ENCODE measurements around the gene ADAM12.

Gene ADAM12

DNA sequence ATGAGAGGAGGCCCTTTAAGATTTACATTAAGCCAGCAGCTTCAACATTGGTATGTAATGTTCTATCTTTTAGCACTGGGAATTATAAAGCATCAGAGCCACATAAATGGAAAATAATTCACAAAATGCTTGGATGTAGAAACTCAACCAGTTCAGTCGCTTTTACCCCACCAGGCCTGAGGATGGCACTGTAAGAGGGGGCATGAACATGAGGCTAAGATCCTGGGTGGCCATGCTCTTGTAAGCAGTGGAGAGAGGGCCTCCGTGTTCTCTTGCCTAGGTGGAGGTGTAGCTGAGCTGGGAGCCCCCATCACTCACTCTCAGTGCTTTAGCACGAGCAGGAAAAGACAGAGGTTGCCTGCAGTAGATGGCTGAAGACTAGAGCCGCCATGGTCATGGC lies 253.1 kb downstream of the ADAM12 start:
- no peak for DNase-seq

DNA sequence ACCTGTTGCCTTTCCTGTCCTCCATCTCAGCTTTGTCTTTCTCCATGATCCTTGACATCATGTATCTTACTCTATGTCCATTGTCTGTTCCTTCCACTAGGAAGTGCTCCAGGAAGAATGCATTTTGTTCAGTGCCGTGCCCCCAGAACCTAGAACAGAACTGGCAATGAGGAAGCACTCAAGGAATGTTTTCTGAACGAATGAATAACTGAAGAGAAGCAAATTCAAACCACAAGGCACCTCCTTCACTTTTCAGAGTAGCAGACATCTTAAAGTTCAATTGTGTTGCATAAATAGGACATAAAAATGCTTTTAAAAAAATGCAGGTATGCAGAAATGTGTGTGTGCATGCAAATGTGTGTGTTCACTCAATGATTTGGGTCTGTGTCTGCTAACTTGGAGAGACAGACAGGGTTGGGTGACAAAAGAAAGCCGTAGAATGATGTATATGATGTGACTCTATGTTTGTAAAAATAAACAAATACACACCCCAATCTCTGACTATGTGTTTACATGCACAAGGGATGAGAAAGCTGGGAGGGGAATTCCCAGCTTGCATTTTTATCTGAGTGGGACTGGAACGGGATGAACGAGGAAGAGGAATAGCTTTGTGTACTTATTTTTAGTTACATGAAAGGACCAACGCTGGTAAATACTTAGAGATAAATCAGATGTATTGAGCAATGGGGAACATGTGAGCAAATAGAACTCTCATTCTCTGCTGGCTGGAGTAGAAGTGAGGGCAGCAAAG lies 254.2 kb downstream of the ADAM12 start:
- DNase-seq = no peak

DNA sequence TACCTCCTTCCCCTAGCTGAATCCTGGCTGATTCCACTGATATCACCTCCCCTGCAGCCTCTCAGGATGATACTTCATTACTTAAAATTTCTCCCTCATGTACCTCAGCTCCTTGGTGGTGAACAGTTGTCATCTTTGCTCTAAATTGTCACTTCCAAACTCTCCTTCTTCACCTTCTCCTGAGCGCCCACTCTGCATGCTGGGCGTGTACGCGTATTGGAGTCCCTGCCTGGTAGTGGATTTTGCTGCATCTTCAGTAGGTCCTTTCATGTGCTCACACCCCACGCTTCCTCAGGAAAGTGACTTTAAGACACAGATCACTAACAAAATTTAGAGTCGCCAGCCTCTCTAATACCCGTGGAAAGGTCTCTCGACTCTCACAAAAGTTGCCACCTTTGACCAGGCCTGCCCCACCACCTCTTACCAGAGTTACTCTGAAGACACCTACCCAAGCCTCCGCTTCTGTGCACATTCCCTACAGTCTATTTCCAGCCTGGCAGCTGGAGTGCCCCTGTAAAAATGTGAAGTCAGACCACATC lies 255.1 kb downstream of the ADAM12 start:
- DNase-seq = no peak

DNA sequence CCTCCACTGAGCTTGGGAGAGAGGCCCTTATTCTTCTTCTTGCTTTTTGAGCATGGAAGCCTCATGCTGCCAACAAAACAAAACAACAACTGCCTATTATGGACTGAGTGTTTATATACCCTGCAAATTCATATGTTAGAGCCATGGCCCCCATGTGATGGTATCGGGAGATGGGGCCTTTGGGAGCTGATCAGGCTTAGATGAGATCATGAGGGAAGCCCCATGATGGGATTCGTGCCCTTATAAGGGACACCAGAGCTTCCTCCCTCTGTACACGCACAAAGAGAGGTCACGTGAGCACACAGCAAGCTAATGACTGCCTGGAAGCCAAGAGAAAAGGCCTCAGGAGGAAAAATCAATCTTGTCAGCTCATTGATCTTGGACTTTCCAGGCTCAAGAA lies 256.9 kb downstream of the ADAM12 start:
- no peak for DNase-seq

DNA sequence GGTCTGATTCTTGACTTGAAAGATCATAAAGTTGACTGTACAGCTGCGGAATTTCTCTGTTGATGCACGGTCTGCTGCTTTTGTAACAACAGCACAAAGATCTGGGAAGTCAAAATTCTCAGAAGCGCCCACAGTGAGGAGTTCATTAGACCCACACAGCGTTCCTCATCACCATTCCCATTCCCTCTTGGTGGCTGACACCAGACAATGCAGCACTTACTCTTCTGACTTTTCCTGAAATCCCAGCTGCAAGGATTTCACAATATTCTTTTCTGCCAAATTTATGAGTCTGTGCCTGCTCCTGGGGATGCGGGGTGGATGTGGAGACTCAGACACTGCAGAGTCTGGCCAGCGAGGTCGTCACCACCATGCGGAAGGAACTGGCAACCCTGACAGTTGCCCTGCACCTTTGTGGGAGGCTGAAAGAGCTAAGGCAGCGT lies 258.0 kb downstream of the ADAM12 start:
- DNase-seq = no peak

DNA sequence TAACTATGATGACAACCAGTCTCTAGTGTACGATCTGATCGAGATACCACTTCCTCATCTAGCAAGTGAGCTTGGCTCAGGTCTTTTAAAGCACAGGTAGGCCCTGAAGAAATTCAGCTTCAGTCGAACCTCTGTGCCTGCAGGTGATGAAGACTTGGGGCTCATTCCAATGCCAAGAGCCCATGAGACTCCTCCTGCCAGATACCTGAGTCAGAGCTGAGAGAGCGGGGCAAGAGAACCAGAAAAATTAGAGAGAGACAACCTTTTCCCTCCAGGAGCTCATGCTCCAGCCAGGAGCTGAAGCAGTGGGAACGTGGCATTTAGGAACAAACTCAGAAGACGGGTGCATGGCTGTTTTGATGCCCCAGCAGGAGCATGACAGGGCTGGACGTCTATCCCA lies 259.3 kb downstream of the ADAM12 start:
- no peak for DNase-seq

DNA sequence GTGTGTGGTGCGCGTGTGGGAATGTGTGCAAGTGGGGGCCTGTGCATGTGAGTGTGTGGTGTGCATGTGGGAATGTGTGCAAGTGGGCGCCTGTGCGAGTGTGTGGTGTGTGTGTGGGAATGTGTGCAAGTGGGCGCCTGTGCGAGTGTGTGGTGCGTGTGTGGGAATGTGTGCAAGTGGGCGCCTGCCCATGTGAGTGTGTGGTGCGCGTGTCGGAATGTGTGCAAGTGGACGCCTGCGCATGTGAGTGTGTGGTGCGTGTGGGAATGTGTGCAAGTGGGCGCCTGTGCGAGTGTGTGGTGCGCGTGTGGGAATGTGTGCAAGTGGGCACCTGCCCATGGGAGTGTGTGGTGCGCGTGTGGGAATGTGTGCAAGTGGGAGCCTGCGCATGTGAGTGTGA lies 259.7 kb downstream of the ADAM12 start:
- no peak for DNase-seq

DNA sequence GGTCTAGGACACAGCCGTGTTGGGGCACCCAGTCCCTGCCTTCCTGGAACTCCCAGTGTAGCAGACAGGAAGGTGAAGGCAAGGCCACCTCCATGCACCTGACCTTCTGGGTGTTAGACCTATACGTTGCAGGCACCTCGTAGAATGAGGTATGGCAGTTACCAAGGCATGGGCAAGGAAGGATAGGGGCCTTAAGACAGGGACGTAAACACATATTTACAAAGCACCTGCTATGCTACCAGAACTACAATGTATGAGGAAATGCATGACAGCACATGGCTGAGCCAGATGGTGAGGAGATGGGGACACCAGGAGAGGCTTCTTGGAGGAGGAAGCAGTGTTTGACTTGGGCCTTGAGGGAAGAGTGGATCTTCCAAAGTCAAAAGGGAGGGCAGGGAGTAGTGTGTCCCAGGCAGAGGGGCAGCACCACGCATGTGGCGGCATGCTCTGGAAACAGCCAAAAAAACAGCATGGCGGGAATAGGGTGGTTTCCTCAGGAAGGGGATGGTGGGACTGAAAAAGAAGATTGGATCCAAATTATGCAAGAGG lies 260.7 kb downstream of the ADAM12 start:
- no peak for DNase-seq

DNA sequence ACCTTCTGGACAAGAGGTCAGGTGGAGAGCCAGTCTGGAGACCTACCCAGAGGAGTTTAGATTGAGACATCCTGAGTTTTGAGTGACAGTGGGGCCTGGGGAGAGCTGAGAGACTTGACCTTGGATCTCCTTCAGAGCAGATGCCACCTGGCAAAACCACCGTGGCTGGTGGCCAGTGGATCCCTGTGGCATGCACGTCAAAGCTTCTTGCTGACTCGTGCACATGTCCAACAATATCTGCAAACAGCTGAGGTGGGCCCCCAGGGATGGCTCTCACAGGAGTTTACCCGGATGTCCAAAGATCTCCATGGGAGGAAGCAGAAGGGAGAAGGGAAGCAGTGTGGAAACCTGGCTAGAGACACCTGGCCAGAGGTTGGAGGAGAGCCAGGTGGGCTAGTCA lies 261.4 kb downstream of the ADAM12 start:
- no peak for DNase-seq

DNA sequence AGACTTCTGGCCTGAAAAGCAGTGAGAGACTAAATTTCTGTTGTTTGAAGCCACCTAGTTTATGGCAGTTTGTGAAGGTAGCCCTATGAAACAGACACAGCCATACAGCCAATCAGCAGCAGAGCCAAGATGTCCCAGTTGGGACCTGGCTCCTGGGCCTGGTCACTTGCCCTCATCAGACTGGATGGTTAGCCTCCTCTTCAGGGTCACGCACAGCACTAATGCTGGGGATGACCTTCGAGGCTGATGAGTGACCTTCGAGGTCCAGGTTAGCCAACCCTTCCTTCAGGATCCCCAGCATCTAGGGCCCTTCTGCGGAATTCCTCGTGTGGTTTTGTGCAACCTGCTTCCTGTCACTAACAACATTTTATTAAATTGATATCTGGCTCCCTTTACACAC lies 262.3 kb downstream of the ADAM12 start:
- no peak for DNase-seq

DNA sequence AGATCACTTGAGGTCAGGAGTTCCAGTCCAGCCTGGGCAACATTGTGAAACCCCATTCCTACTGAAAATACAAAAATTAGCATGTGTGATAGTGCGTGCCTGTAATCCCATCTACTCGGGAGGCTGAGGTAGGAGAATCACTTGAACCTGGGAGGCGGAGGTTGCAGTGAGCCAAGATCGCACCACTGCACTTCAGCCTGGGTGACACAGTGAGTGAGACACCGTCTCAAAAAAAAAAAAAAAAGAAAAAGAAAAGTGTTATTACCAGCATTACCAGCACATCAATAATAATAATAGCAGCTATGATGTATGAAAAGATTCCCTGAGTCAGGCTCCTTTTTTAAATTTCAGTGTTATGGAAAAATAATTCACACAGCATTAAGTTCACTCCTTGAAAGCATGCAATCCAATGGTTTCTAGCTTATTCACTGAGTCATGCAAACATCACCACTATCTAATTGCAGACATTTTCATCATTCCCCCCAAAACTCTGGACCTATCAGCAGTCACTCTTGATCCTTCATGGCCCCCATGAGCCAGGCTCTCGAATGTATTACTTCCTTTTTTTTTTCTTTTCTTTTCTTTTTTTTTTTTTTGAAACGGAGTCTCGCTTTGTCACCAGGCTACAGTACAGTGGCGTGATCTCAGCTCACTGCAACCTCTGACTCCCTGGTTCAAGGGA lies 263.5 kb downstream of the ADAM12 start:
- no peak for DNase-seq

DNA sequence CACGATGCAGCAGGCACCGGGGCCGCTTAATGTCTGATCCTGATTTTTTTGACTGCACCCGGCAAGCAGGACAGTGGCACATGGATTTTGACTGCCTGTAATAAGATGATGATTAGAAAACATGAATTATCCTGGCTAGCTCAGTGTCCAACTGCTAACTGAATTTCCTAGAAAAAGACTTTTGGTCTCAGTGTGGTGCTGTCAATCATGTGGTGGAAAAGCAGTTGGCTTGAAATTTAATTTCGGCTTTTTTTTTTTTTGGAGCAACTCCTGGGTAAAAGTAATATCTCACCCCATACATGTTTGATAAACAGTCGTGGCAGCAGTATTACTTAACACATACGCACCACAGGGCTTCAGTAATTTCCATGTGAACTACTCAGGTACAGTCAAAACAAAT lies 264.2 kb downstream of the ADAM12 start:
- no peak for DNase-seq

DNA sequence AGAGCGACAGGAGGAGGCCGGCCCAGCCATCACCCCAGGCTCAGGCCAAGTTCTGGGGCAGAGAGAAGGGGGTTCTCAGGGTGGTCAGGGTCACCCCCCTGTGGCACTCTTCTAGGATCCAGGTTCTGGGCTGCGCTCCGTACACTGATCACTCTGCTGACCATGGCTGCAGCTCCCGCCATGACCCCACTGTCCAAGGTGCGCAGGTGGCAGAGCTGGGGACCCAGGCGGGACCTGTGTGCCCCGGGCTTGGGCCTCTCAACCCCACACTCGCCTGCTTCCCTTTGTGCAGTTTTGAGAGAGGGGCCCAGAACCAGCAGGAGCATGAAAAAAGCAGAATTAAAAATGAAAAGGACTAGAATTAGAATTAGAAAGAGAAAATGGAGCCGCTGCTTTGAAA lies 264.8 kb downstream of the ADAM12 start:
- DNase-seq = no peak

DNA sequence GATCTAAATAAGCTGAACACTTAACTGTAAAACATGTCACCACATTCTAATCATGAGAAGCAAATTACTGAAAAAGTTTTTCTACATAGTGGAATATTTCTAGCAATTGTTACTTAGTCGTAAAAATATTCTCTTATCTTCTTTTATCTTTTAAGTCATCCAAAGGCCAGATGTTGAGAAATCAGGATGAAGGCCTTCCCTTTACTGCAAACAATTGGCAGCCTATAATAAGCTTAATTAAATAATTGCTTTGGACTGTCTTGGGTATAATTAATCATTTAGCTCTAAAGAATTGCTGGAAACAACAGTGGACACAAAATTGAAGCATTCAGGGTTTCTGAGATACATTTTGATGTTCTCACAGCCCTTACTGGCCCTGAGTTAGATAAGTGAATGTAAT lies 265.4 kb downstream of the ADAM12 start:
- no peak for DNase-seq

DNA sequence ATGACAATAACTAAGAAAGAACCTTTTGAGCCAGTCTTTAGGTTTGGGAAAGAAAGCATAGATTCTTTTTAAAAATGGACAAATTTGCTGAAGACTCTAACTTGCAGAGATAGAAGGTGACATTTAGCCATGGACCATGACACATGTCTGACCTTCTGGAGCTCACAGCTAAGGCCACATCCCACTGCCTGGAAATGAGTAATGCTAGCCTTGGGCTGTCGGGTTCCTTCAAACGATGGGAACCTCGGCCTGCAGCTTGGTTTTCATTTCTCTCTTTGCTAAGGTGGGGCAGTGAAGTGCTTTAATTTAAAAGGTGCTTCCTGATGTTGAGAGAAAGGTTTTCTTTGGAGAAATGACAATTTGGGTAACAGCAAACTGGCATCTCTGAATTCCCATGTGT lies 268.7 kb downstream of the ADAM12 start:
- no peak for DNase-seq

DNA sequence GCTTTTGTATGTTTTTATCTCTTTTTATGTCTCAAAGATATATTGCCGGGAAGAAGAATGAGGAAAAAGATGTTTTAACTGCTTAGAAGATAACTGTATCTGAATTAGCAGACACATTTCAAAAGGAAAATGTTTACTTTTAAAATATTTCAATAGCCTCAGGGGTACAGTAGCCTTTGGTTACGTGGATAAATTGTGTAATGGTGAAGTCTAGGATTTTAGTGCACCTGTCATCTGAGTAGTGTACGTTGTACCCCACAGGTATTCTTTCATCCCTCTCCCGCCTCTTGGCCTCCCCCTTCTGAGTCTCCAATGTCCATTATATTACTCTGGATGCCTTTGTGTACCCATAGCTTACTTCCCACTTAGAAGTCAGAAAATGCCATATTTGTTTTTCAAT lies 269.8 kb downstream of the ADAM12 start:
- no peak for DNase-seq

DNA sequence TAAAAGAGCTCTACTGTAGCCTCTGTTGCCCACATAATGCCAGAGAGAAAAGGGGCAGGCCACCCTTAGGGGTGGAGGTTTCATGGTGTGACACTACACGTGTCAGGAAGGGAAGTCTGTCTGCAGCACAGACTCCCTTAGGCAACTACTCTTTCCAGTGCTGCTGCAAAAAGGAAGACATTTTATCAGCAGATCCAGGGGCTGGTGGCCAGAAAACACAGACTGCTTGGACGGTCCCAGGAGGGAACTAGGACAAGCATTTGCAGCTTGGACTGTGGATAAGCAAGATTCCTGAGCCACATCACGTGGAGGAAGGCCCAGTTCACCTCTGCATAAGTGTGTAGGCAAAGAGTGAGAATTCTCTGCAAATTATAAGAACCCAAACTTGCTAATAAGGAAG lies 271.1 kb downstream of the ADAM12 start:
- DNase-seq = no peak

DNA sequence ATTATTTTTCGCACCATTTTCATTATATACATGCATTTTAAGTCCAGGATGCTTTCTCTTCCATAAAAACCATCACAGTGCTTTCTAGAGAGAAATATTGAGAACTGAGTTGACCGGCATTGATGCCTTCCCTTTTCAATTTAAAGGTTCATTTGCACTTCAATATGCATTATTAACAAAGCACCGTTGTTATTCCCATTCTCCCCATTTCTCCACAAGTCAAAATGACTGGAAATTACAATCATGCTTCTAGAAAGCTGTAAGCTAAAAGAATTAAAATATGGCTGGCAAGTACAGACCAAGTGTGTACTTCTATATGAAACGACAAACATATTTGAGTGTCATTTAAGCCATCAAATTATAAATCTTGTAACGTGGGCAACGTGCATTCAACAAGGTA lies 272.4 kb downstream of the ADAM12 start:
- no peak for DNase-seq

DNA sequence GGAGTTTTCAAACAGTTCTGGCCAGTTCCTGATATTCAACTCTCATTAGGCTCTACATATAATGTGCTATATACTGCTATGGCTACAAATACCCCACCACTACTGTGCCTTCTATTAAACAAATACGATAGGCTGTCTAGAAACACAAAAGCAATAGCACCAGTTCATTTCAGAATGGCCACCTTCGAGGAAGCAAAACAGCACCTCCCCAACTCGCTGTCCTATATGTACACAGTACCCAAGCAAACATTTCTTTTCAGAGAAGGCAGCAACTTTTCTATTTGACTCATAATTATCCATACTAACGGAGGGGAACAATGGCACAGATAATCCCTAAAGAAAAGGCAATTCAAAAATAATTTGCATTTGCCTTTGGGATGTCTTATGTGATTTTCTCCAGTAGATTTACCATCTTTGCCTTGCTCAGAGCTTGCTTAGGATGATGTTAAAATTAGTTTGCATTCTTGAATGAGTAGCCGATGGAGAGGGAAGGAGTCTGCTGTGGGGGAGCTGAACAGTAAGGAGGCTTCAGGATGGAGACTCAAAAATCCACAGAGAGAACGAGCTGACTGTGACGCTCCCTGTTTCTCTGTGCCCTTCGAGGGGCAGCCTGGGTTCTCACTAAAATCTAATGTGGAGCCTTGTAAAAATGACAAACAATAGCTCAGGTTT lies 273.3 kb downstream of the ADAM12 start:
- no peak for DNase-seq

DNA sequence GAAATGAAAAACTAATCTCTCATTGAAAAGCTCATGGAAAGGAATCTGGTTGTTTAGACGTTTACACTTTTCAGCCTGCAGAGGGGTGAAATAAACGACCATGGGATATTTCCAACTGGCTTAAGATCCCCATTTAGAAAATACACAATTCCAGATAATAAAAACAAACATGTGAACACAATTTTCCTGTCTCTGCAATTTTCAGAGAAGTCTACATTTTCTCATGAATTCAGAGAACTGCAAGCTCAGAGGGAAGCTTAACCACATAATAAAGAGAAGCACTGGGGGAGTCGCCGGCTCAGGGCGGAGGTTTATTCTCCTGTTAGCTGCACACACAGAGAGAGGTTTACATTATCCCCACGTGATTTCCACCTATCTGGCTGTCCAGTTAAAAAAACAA lies 276.8 kb downstream of the ADAM12 start:
- no peak for DNase-seq

DNA sequence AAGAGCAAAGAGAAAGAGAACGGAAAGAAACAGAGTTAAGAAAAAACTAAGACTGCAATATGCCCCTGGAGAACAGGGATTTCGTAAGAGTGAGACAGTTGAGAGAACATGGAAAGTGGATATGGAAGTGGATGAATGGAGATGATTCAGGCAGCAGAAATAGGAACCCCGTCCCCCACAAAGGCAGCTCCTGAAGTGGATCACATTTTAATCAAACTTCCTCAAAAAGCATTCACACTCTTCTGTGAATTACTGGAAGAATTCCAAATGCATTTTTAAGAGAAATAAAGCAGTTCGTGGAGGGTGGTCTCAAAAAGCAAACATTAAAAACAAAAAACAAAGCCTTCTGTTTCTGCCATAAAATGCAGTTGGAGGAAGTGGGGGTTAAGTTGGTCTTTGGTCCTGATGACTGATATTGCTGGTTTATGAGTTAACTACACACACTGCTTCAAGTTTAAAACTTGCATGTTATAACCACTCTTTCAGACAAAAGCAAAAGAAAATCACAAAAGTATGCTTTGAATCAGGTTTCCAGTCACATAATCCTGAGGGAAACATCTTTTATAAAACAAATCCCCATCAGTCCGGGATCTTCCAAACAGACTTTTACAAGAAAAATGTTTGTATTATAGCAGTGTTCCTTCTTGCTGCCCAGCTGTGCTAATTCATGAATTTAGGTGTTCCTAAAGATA lies 277.6 kb downstream of the ADAM12 start:
- no peak for DNase-seq

DNA sequence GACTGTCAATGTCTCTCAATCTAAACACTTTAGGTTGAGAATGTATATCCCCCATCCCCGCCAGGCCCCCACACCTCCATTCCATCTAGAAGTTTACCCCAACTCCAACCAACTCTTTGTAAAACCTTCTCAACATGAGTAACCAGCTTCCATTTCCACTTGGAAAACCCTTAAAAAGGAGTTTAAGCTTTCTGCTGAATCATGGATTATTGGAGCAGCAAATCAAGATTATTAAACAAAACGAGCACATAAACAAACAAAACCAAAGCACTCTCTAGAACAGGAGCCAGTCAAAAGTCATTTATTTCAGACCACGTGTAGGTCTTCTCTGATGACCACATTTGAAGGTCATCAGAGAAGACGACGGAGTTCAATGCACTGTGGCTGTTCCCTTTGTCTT lies 278.4 kb downstream of the ADAM12 start:
- no peak for DNase-seq

DNA sequence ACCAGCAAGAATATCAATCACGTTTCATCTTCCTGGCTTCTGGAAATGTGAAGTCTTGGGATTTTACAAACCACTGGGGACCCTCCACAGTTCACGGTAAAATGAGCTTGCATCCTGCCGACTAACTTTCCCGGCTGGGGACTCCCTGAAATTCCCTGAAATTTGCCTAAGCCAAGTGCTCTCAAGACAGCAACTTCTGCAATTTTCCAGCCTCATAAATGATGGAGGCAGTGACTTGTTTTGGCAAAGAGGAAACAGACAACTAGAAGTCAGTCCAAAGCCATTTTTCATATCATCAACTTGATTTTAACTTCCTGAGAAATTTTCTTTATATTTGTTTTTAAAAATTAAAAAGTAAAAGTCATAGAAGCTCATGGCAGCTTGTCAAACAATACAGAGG lies 279.6 kb downstream of the ADAM12 start:
- no peak for DNase-seq

All from stimulated activated CD4-positive, alpha-beta T cell treated with anti-CD3 and anti-CD28 coated beads, Interleukin-4, amount 100 ng/mL, for 4 hours (primary cell).